Peyer's patch (tissue), 4 donors: Measurements from ENCODE around the gene THOC6. TPM values are rescaled to one million over a fixed set of nuclear protein-coding genes. Genes with fewer than 3 reads are reported as not detected.

Experiments used
- DNase-seq, 3 donors: peaks; one replicate each; pipeline ENCODE4 v3.0.0-alpha.2; 2017 to 2019
- H3K27ac ChIP-seq, 4 donors: fragments of 200-600 bp; sonication (generic); one replicate each; pipeline ENCODE4 v1.5.1; 2016 to 2019
- H3K27me3 ChIP-seq, 2 donors: fragments of 200-600 bp; sonication (generic); one replicate each; pipeline ENCODE4 v1.5.1; 2019
- H3K36me3 ChIP-seq, 3 donors: fragments of 200-600 bp; sonication (generic); one replicate each; pipeline ENCODE4 v1.5.1; 2016 to 2019
- H3K4me1 ChIP-seq, 4 donors: fragments of 200-600 bp; sonication (generic); one replicate each; pipeline ENCODE4 v1.5.1; 2016 to 2019
- H3K4me3 ChIP-seq, 4 donors: fragments of 200-600 bp; sonication (generic); 1 replicate in 3 of 4; 2 replicates in 1 of 4; pipeline ENCODE4 v1.5.1; 2016 to 2019; ENCODE audit warnings: mild to moderate bottlenecking in 1 of 4
- H3K9me3 ChIP-seq, 4 donors: fragments of 200-600 bp; sonication (generic); one replicate each; pipeline ENCODE4 v1.5.1; 2016 to 2019; ENCODE audit warnings: mild to moderate bottlenecking in 1 of 4
- CTCF ChIP-seq, 6 experiments: fragments of 450-650 bp in 4 of 6; fragments of 200-600 bp in 2 of 6; sonication (generic) in 1 of 6; IDR thresholded peaks; one replicate each; pipeline ENCODE4 v1.5.1; 2017 to 2019; ENCODE audit warnings: antibody characterized with exemption in 6 of 6, mild to moderate bottlenecking in 3 of 6, moderate library complexity in 1 of 6
- POLR2A ChIP-seq, 2 donors: fragments of 450-650 bp; IDR thresholded peaks; one replicate each; pipeline ENCODE4 v1.5.1; 2017; ENCODE audit warnings: antibody characterized with exemption in 2 of 2, mild to moderate bottlenecking in 2 of 2, moderate library complexity in 2 of 2
- total RNA-seq, 4 donors: library from RNA; depleted of rRNA; stranded (reverse); fragments of >200 nt; gene quantifications; one replicate each; pipeline ENCODE4 v1.1.0, GENCODE V29; 2016

THOC6 gene
- total RNA-seq, 4 donors from 2014 or later = 9.6 to 64.4 (median 27.1) TPM

GRCh38 chr16:3029491-3030221, 5.8 kb downstream of the THOC6 start:
- DNase-seq = no peak
- TF ChIP-seq CTCF (IDR thresholded peaks at IDR 0.05) (no peak), POLR2A (IDR thresholded peaks at IDR 0.05) (no peak)
- Histone ChIP-seq H3K27me3 (no peaks in the 10 kb centered on the region), H3K36me3 (peaks cover 0 to 22% (median 0%) of the 10 kb centered on the region in 3 donors), H3K4me1 (peaks cover 3 to 41% (median 10%) of the 10 kb centered on the region in 4 donors), H3K4me3 (peak overlapping the region in 2 of 4 donors; percentile 22 to 27), H3K27ac (no peak overlapping the region), H3K9me3 (no peaks in the 10 kb centered on the region)

DNA sequence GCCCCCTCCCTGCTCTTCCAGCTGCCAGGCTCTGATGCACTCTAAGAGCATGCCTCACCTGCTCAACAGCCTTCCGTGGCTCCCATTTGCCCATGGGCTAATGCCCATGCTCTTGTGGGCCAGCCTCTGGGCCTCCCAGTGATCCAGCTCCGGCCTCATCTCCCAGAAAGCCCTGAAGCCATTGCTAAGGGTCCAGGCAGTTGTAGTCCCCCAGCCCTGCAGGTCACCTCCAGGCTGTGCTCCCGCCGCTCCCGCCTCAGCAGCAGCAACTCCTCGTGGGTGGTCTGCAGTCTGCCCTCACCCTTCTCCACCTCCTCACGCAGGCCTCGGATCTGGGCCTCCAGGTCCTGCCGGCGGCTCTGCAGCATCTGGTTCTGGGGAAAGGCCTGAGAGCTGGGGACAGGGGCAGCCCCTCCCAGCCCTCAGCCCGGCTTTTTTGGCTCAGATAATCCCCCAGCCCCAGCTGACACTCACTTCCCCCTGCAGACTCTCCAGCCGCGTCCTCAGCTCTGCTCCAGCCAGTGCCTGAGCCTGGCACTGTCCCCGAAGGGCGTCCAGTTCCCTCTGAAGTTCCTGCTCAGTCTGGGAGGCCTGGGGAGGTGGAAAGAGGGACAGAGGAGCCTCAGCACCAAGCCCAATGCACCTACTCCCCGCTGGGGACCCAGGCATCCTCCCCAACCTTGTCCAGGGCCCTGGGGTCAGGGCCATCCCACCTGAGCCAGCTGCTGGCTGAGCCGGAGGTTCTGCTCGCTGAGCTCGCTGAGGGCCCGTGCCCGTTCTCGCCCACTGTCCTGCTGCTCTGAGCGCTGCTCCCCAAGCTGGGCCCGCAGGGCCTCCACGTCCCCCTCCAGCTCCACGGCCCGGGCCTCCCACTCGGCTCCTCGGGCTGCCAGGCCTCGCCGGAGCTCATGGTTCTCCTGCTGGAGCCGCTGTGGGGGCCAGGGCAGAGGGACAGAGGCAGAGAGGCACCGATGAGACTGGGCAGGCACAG, 6.7 kb downstream of the THOC6 start:
- H3K4me3 ChIP-seq = no peak overlapping the region
- H3K27ac ChIP-seq = no peak overlapping the region
- no peak for DNase-seq
- TF ChIP-seq POLR2A (IDR thresholded peaks at IDR 0.05) (no peak), CTCF (IDR thresholded peaks at IDR 0.05) (no peak)
- H3K4me1 ChIP-seq = peaks cover 3 to 40% (median 10%) of the 10 kb centered on the region in 4 donors
- H3K9me3 ChIP-seq = no peaks in the 10 kb centered on the region
- H3K27me3 ChIP-seq = peaks cover 0 to 4% of the 10 kb centered on the region in 2 donors
- peaks cover 0 to 22% (median 0%) of the 10 kb centered on the region in 3 donors for H3K36me3 ChIP-seq

- Histone ChIP-seq H3K27ac (peak overlapping the region in 1 of 4 donors; percentile 12), H3K4me1 (peaks cover 3 to 52% (median 14%) of the 10 kb centered on the region in 4 donors), H3K36me3 (peaks cover 0 to 4% (median 0%) of the 10 kb centered on the region in 3 donors), H3K9me3 (no peaks in the 10 kb centered on the region), H3K4me3 (no peak overlapping the region), H3K27me3 (peaks cover 0 to 12% of the 10 kb centered on the region in 2 donors)
- DNase-seq = no peak
- TF ChIP-seq CTCF (IDR thresholded peaks at IDR 0.05) (no peak), POLR2A (IDR thresholded peaks at IDR 0.05) (peak in 1 of 2 donors; percentile 19)
Measured at GRCh38 chr16:3032624-3033023, 8.8 kb downstream of the THOC6 start.

DNA sequence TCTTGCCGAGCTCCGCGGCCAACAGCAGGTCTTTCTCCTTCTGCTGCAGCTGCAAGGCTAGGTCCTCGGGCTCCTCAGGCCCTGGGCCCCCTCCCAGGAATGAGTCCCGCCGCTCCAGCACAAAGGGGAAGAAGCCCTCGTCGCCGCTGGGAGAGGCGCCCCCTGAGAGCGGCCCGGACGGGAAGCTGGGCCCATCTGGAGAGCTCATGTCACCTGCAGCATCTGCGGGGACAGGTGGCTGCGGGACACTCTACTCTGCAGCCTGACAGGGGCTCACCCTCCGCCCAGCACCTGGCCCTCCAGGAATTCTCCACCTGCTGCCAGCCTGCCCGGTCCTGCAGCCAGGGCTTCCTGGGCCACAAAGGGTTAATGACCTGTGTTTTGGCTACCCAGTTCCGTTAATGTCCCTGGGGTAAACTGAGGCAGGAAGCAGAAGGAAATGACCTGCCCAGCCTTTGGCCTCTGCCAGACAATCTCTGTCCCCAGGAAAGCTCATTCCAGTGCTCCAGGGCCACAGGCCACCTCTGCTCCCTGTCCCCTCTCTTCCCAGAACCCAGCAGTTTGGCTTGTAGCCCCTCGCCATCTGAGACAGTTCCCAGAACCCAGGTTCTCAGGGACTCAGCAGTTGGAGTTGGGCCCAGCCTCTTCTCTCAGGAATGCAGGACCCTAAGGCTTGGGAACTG, 11.6 kb downstream of the THOC6 start:
- peak overlapping the region in 1 of 4 donors; percentile 79 for H3K27ac ChIP-seq
- H3K4me3 ChIP-seq = peak overlapping the region in 3 of 4 donors; percentile 34 to 68 (median 61)
- H3K9me3 ChIP-seq = no peaks in the 10 kb centered on the region
- DNase-seq = no peak
- TF ChIP-seq POLR2A (IDR thresholded peaks at IDR 0.05) (no peak), CTCF (IDR thresholded peaks at IDR 0.05) (no peak)
- H3K36me3 ChIP-seq = peaks cover 0 to under 1% (median 0%) of the 10 kb centered on the region in 3 donors
- peaks cover 0 to 44% (median 7%) of the 10 kb centered on the region in 4 donors for H3K4me1 ChIP-seq
- peaks cover 0 to 12% of the 10 kb centered on the region in 2 donors for H3K27me3 ChIP-seq
